Heart left ventricle (tissue), 13 donors: Measurements from ENCODE around the gene BEAN1.

Experiments
- CTCF ChIP-seq, 12 donors: fragments of 200-600 bp; sonication (generic) in 4 of 12; IDR thresholded peaks; one replicate each; pipeline versions ENCODE4 v1.5.0 to v1.8.0; 2018 to 2022; ENCODE audit warnings: antibody characterized with exemption in 12 of 12, mild to moderate bottlenecking in 5 of 12
- POLR2A ChIP-seq, 2 donors: fragments of 450-650 bp; IDR thresholded peaks; one replicate each; pipeline ENCODE4 v1.6.1; 2017; ENCODE audit warnings: antibody characterized with exemption in 2 of 2, mild to moderate bottlenecking in 2 of 2, moderate library complexity in 2 of 2
- donor health status: ischemic (EF 13 %, LVEDD 7.1; RV severe dilation, severe dysfunction).
- donor health status: DM: no; HTN: yes; CAD: no.
- donor health status: DM: no; HTN: no; CAD: no.
- donor health status: ischemic (EF 25% LVEDD 6.9; RV normal size, moderate dysfunction).
- donor health status: ischemic (EF 25% LVEDD 5.7; RV mildly dilated, moderate dysfunction).
- donor health status: ischemic (EF 35%, LVEDD 5.7; RV mildly dilated, moderate dysfunction).
- donor health status: nonischemic (EF 11% LVEDD 7.7; RV severe dilation, severe dysfunction).
- donor health status: DM: yes; HTN: yes; CAD: no.
- donor health status: PGD.
- donor health status: ischemic (EF 29% LVEDD 5.4; RV normal size, mild dysfunction).
- donor health status: nonischemic (EF 23%, LVEDD 6.1; RV moderate dilation, normal function).

DNA sequence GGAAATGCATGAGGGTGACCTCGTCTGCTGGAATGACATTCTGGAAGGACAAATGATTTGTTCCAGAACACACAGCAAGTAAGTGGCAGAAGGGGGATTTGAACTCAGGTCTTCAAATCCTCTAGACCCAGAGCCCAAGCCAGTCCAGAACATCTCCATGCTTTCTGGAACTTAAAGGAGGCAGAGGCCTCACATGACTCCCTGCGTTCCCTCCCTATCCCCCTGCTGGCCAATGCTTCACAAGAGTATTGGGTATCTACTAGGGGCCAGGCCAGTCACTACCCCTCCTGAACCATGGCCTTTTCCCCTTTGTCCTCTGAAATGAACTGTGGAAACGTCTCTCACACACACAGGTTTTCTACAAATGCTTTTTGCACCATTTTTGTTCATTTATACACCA is 7.6 kb upstream of the BEAN1 start:
- TF ChIP-seq CTCF (IDR thresholded peaks at IDR 0.05): no peak
- TF ChIP-seq POLR2A (IDR thresholded peaks at IDR 0.05): no peak
